Psoas muscle (tissue), 8 donors: Measurements from ENCODE around the gene CCDC12. TPM values are rescaled to one million over a fixed set of nuclear protein-coding genes. Genes with fewer than 3 reads are reported as not detected.

ENCODE experiments used
- ATAC-seq, 4 donors: fragments of 200-7000 bp; cut with Tn5 transposase; one replicate each; pipeline ENCODE4 v1.9.1; 2020; ENCODE audit warnings: moderate library complexity in 3 of 4, mild to moderate bottlenecking in 2 of 4
- DNase-seq, 2 donors: peaks; one replicate each; pipeline ENCODE4 v3.0.0-alpha.2; 2020
- H3K27ac ChIP-seq: fragments of 200-600 bp; one replicate; pipeline ENCODE4 v1.8.0; 2022
- H3K27me3 ChIP-seq, 3 donors: fragments of 200-600 bp in 1 of 3; one replicate each; pipeline versions ENCODE4 v1.6.1 to v1.8.0; 2013 to 2022; ENCODE audit warnings: low read length in 2 of 3, mild to moderate bottlenecking in 2 of 3, moderate library complexity in 1 of 3; ENCODE audit not compliant: insufficient read depth in 3 of 3
- H3K36me3 ChIP-seq, 2 donors: fragments of 200-600 bp in 1 of 2; one replicate each; pipeline versions ENCODE4 v1.6.1 to v1.8.0; 2013 to 2022; ENCODE audit warnings: low read depth in 1 of 2, mild to moderate bottlenecking in 1 of 2, moderate library complexity in 1 of 2; ENCODE audit not compliant: insufficient read depth in 1 of 2
- H3K4me1 ChIP-seq: fragments of 200-600 bp; one replicate; pipeline ENCODE4 v1.8.0; 2022
- H3K4me3 ChIP-seq: fragments of 200-600 bp; one replicate; pipeline ENCODE4 v1.8.0; 2022; ENCODE audit warnings: mild to moderate bottlenecking
- H3K9me3 ChIP-seq: fragments of 200-600 bp; one replicate; pipeline ENCODE4 v1.8.0; 2022
- CTCF ChIP-seq: fragments of 200-600 bp; IDR thresholded peaks from one replicate; pipeline ENCODE4 v1.8.0; 2022; ENCODE audit warnings: antibody characterized with exemption
- WGBS, 3 donors: extraction: QIAGEN DNeasy Blood & Tissue Kit; methylation state at CpG; one replicate each; pipeline versions ENCODE4 v1.1.6 to v1.1.7; 2013; 5-methylcytosine and 5-hydroxymethylcytosine counted together
- intact Hi-C, 2 donors: fragments of 100-400 bp; cut with DNase I; formaldehyde crosslinking; loops; one replicate each; pipeline versions ENCODE4 v1.11.0 to v1.14.2; 2022
- long read RNA-seq, 2 donors: library from polyadenylated mRNA; unstranded; transcript quantifications; one replicate each; pipeline ENCODE4 v2.0.0, GENCODE V29; 2021
- polyA plus RNA-seq, 3 donors: library from polyadenylated mRNA; stranded (reverse); fragments of 200-250 nt; gene quantifications; one replicate each; pipeline ENCODE4 v1.2.3, GENCODE V29; 2013
- total RNA-seq, 4 donors: library from RNA; stranded (reverse); fragmentation: NEBNext Ultra II Directional in 2 of 4; extraction: Animal tissue kit (Norgen Biotek cat#: 25700) in 2 of 4; gene quantifications; one replicate each; pipeline versions ENCODE4 v1.2.1 to v1.2.4, GENCODE V29; 2021 to 2023
- donor health status: healthy with polysubstance abuse.
- donor health status: DM: no; HTN: no; CAD: no; lungs with moderate emphysema.
- donor health status: Bipolar disorder and iron deficiency.
- donor health status: healthy.
- donor health status: DM: yes; HTN: yes; CAD: no.
- donor health status: DM: no; HTN: no; CAD: no.
- donor health status: DM: no; HTN: no; CAD: no.
- donor health status: DM: yes; HTN: yes; CAD: no.

Gene CCDC12
- total RNA-seq (10 to 100 TPM; 25.1 to 36.4 (median 34.9) TPM), polyA plus RNA-seq (10 to 100 TPM; 47.0 to 69.8 (median 55.5) TPM)
- long read RNA-seq, donor 1, partial matches to known transcripts, result 12 of 16 reads
- long read RNA-seq, donor 1, other reads (novel, unspliced or antisense), result 2 of 16 reads
- long read RNA-seq, donor 2, partial matches to known transcripts, result 23 of 26 reads
- long read RNA-seq, donor 2, other reads (novel, unspliced or antisense), result 2 of 26 reads

- peaks cover 39% of the 10 kb centered on the region for H3K4me1 ChIP-seq
- peaks cover 0 to 5% of the 10 kb centered on the region in 2 donors for H3K36me3 ChIP-seq
- ATAC-seq, result peak; percentile 85 to 88 (median 88)
- H3K27me3 ChIP-seq, result no peaks in the 10 kb centered on the region
- 0 to 1% (median 1%) methylated on average over 58 to 64 of the region's 64 CpGs for WGBS, 3 donors
- no peak for TF ChIP-seq CTCF
- peak within 1 kb of the TSS; percentile 93 for H3K27ac ChIP-seq
- peak; percentile 94 to 97 for DNase-seq
- intact Hi-C loops, result loop anchor here in 1 of 2 donors (5.0 kb wide), 1 partner anchor 49 kb away; no protein-coding TSS in a partner anchor
- peak within 1 kb of the TSS; percentile 92 for H3K4me3 ChIP-seq
- H3K9me3 ChIP-seq, result no peaks in the 10 kb centered on the region
Measured at GRCh38 chr3:46976326-46977190, at the start of gene CCDC12. TSS of gene CCDC12 (minus strand) at chr3:46976745. CDS start at chr3:46976732, 13 bp downstream.

GRCh38 chr3:47024932-47025331, 48.4 kb upstream of the CCDC12 start:
- peaks cover 34% of the 10 kb centered on the region for H3K4me1 ChIP-seq
- H3K9me3 ChIP-seq, result no peaks in the 10 kb centered on the region
- H3K27ac ChIP-seq, result no peak overlapping the region
- ATAC-seq (no peak), DNase-seq (no peak)
- H3K27me3 ChIP-seq, result no peaks in the 10 kb centered on the region
- no peak for TF ChIP-seq CTCF
- H3K4me3 ChIP-seq, result no peak overlapping the region
- peaks cover 0 to 14% of the 10 kb centered on the region in 2 donors for H3K36me3 ChIP-seq
- intact Hi-C loops, result no loop called here

GRCh38 chr3:47022641-47023071, 46.1 kb upstream of the CCDC12 start:
- H3K36me3 ChIP-seq, result peaks cover 5 to 28% of the 10 kb centered on the region in 2 donors
- 21 to 30% (median 26%) methylated on average over 1 of the region's 1 CpG for WGBS, 3 donors
- intact Hi-C loops, result no loop called here
- H3K27me3 ChIP-seq, result no peaks in the 10 kb centered on the region
- TF ChIP-seq CTCF, result no peak
- peaks cover 37% of the 10 kb centered on the region for H3K4me1 ChIP-seq
- no peaks in the 10 kb centered on the region for H3K9me3 ChIP-seq
- DNase-seq, result no peak
- peak; percentile 78 to 89 (median 86) for ATAC-seq
- peak overlapping the region; percentile 76 for H3K27ac ChIP-seq
- H3K4me3 ChIP-seq, result no peak overlapping the region

- H3K27ac ChIP-seq, result peak overlapping the region; percentile 54
Measured at GRCh38 chr3:47020311-47020710, 43.8 kb upstream of the CCDC12 start.

More at GRCh38 chr3:47020311-47020710, 43.8 kb upstream of the CCDC12 start:
- WGBS, 3 donors, result 46 to 65% (median 49%) methylated on average over 4 of the region's 4 CpGs
- Histone ChIP-seq H3K36me3 (peaks cover 11 to 44% of the 10 kb centered on the region in 2 donors), H3K4me1 (peaks cover 42% of the 10 kb centered on the region), H3K9me3 (no peaks in the 10 kb centered on the region), H3K4me3 (no peak overlapping the region), H3K27me3 (no peaks in the 10 kb centered on the region)
- intact Hi-C loops, result no loop called here
- no peak for TF ChIP-seq CTCF
- peak in 3 of 4 donors; percentile 51 to 65 (median 64) for ATAC-seq
- no peak for DNase-seq
